A549 (cell line): ENCODE results near the gene KCNMA1. TPM values are rescaled to one million over a fixed set of nuclear protein-coding genes. Genes with fewer than 3 reads are reported as not detected.

ENCODE experiments used
- ATAC-seq, 2 experiments: fragments of 200-7000 bp in 1 of 2; fragments of >200 bp in 1 of 2; cut with Nextera tagmentation in 1 of 2; cut with Tn5 transposase in 1 of 2; 3 replicates each; pipeline versions ENCODE4 v1.8.0 to v1.9.1; 2018 to 2020; ENCODE audit warnings: mild to moderate bottlenecking in 1 of 2, moderate library complexity in 1 of 2
- CTCF ChIA-PET: fragments of 300-600 bp; sonication (Branson Sonifier 250); formaldehyde crosslinking; extraction: SDS; loops from one replicate; lab custom pipeline; 2021; ENCODE audit warnings: antibody characterized with exemption, inconsistent platforms; lab: Yijun Ruan, JAX
- POLR2A ChIA-PET: fragments of 350-600 bp; formaldehyde crosslinking; extraction: SDS; loops from one replicate; lab custom pipeline; 2021; ENCODE audit warnings: antibody characterized with exemption, inconsistent platforms; lab: Yijun Ruan, JAX
- DNase-seq, 2 experiments: peaks; one replicate each; pipeline versions ENCODE4 v3.0.0 to v3.0.0-alpha.2; 2011 to 2016; ENCODE audit warnings: low read depth in 1 of 2, low spot score in 1 of 2
- FAIRE-seq: peaks from 2 replicates; lab custom pipeline; 2011; peaks lifted over from hg19 to GRCh38; lab: Jason Lieb, UNC
- H3K27ac ChIP-seq, 2 experiments: fragments of >200 bp; sonication (Bioruptor Twin); formaldehyde crosslinking; 3 replicates each; pipeline ENCODE4 v1.5.1; 2016 to 2017
- H3K4me1 ChIP-seq: fragments of >200 bp; sonication (Bioruptor Twin); formaldehyde crosslinking; 3 replicates; pipeline ENCODE4 v1.6.1; 2016
- H3K4me2 ChIP-seq: fragments of >200 bp; sonication (Bioruptor Twin); formaldehyde crosslinking; 3 replicates; pipeline ENCODE4 v1.6.1; 2016
- H3K4me3 ChIP-seq: fragments of >200 bp; sonication (Bioruptor Twin); formaldehyde crosslinking; 3 replicates; pipeline ENCODE4 v1.5.1; 2016
- H3K9me3 ChIP-seq: fragments of >200 bp; sonication (Bioruptor Twin); formaldehyde crosslinking; 3 replicates; pipeline ENCODE4 v1.6.1; 2016
- ATOH8 ChIP-seq: fragments of 250-450 bp; sonication (Bioruptor Pico); IDR thresholded peaks from 2 replicates; pipeline ENCODE4 v1.5.0; 2020; ENCODE audit warnings: low read depth, mild to moderate bottlenecking, moderate library complexity
- CBX2 ChIP-seq: fragments of 200-600 bp; sonication (generic); IDR thresholded peaks from 2 replicates; pipeline ENCODE4 v1.6.1; 2016; ENCODE audit warnings: low read depth, mild to moderate bottlenecking, borderline replicate concordance
- CBX8 ChIP-seq: fragments of 200-600 bp; sonication (generic); IDR thresholded peaks from 2 replicates; pipeline ENCODE4 v1.6.1; 2016
- EHMT2 ChIP-seq: fragments of 200-600 bp; sonication (generic); IDR thresholded peaks from 2 replicates; pipeline ENCODE4 v1.6.1; 2016; ENCODE audit warnings: antibody characterized with exemption, low read depth, mild to moderate bottlenecking, moderate library complexity
- EP300 ChIP-seq, 2 experiments: fragments of >200 bp; sonication (Bioruptor Twin); formaldehyde crosslinking; IDR thresholded peaks; 2 replicates in 1 of 2; 3 replicates in 1 of 2; pipeline ENCODE4 v1.6.1; 2016 to 2017
- HMGXB4 ChIP-seq: fragments of 250-450 bp; sonication (Bioruptor Pico); IDR thresholded peaks from 2 replicates; pipeline ENCODE4 v1.5.0; 2021; ENCODE audit warnings: mild to moderate bottlenecking, moderate library complexity, borderline replicate concordance
- HOXA7 ChIP-seq: fragments of 250-450 bp; sonication (Bioruptor Pico); IDR thresholded peaks from 2 replicates; pipeline ENCODE4 v1.5.0; 2020; ENCODE audit warnings: mild to moderate bottlenecking, moderate library complexity
- HOXB5 ChIP-seq: fragments of 250-450 bp; sonication (Bioruptor Pico); IDR thresholded peaks from 2 replicates; pipeline ENCODE4 v1.5.0; 2020; ENCODE audit warnings: mild to moderate bottlenecking, moderate library complexity
- KDM1A ChIP-seq: fragments of 200-600 bp; sonication (generic); IDR thresholded peaks from 2 replicates; pipeline ENCODE4 v1.6.1; 2016; ENCODE audit warnings: low read depth, mild to moderate bottlenecking
- MYC ChIP-seq: IDR thresholded peaks from 2 replicates; pipeline ENCODE4 v1.6.1; 2012; ENCODE audit warnings: mild to moderate bottlenecking, inconsistent platforms, low read length, improper control_type of control experiment, borderline replicate concordance
- NR3C1 ChIP-seq: fragments of >200 bp; sonication (Bioruptor Twin); formaldehyde crosslinking; IDR thresholded peaks from 3 replicates; pipeline ENCODE4 v1.6.1; 2017
- PHF8 ChIP-seq: fragments of 200-600 bp; sonication (generic); IDR thresholded peaks from 2 replicates; pipeline ENCODE4 v1.6.1; 2016; ENCODE audit warnings: low read depth, mild to moderate bottlenecking, antibody characterized with exemption, moderate library complexity, borderline replicate concordance
- RAD21 ChIP-seq, 2 experiments: fragments of >200 bp in 1 of 2; sonication (Bioruptor Twin) in 1 of 2; formaldehyde crosslinking in 1 of 2; IDR thresholded peaks in 1 of 2; conservative IDR thresholded peaks in 1 of 2; 2 replicates in 1 of 2; 3 replicates in 1 of 2; pipeline ENCODE4 v1.6.1; 2012 to 2018; ENCODE audit warnings: inconsistent platforms in 1 of 2
- RARB ChIP-seq: fragments of 250-450 bp; sonication (Bioruptor Pico); IDR thresholded peaks from 2 replicates; pipeline ENCODE4 v1.8.0; 2021; ENCODE audit warnings: mild to moderate bottlenecking, moderate library complexity
- RFX5 ChIP-seq: fragments of 450-650 bp; IDR thresholded peaks from 2 replicates; pipeline ENCODE4 v1.7.1; 2014; ENCODE audit warnings: antibody characterized with exemption, mild to moderate bottlenecking, moderate library complexity
- SREBF2 ChIP-seq: fragments of 450-650 bp; IDR thresholded peaks from 2 replicates; pipeline ENCODE4 v1.6.1; 2014; ENCODE audit warnings: mild to moderate bottlenecking, moderate library complexity
- TFCP2L1 ChIP-seq: fragments of 250-450 bp; sonication (Bioruptor Pico); IDR thresholded peaks from 2 replicates; pipeline ENCODE4 v1.5.0; 2021; ENCODE audit warnings: mild to moderate bottlenecking
- WGBS: methylation state at CpG from one replicate; pipeline ENCODE4 v1.1.6; 2017; ENCODE audit errors: missing lambda C conversion rate; 5-methylcytosine and 5-hydroxymethylcytosine counted together
- polyA plus RNA-seq, 4 experiments: library from polyadenylated mRNA; depleted of rRNA in 3 of 4; stranded (reverse); fragments of >200 nt; fragmentation: RNase III in 1 of 4; extraction: RNeasy Plus Mini Kit Qiagen cat#74134 plus additional on column Dnase treatment in 1 of 4; gene quantifications; 2 replicates in 3 of 4; 3 replicates in 1 of 4; pipeline ENCODE4 v1.2.3, GENCODE V29; 2011 to 2017

Gene KCNMA1
- polyA plus RNA-seq, 2 of the 4 experiments (the other 2 are of a cell fraction), result 14.9 to 30.6 TPM

GRCh38 chr10:76892766-76893479 is 744.7 kb downstream of the KCNMA1 start (continued):
- TF ChIP-seq HMGXB4, result no peak
- no peak for TF ChIP-seq TFCP2L1
- no peak for TF ChIP-seq CBX2

GRCh38 chr10:76887223-76888010 is 750.2 kb downstream of the KCNMA1 start:
- FAIRE-seq, result no peak
- no peak for DNase-seq
- WGBS, result 86% methylated on average over 19 of the region's 19 CpGs
- no peak for ATAC-seq
- Histone ChIP-seq H3K4me1 (no peaks in the 10 kb centered on the region), H3K4me2 (no peak overlapping the region), H3K4me3 (no peak overlapping the region), H3K9me3 (no peaks in the 10 kb centered on the region), H3K27ac (no peak overlapping the region)
- ChIA-PET POLR2A (no interaction called here), CTCF (interaction anchor here (0.9 kb wide), 1 partner anchor 98 kb away, joined by 3 read pairs; no protein-coding TSS in a partner anchor)
- TF ChIP-seq RAD21 (conservative IDR thresholded peaks at IDR 0.05 in 1 of 2, IDR thresholded peaks at IDR 0.05 in 1 of 2) (no peak), ATOH8 (CRISPR knock-in tag) (no peak), NR3C1 (no peak), EP300 (IDR thresholded peaks at IDR 0.05) (no peak), CBX2 (no peak), SREBF2 (no peak)

- Histone ChIP-seq H3K4me1 (no peaks in the 10 kb centered on the region), H3K4me3 (no peak overlapping the region), H3K27ac (no peak overlapping the region), H3K4me2 (no peak overlapping the region), H3K9me3 (no peaks in the 10 kb centered on the region)
- no peak for ATAC-seq
- DNase-seq, result no peak
- CTCF ChIA-PET, result no interaction called here
- POLR2A ChIA-PET, result no interaction called here
- FAIRE-seq, result no peak
- TF ChIP-seq PHF8 (no peak), HOXA7 (no peak), MYC (no peak), EHMT2 (no peak), HMGXB4 (no peak), ATOH8 (CRISPR knock-in tag) (no peak), RFX5 (no peak), KDM1A (no peak), CBX8 (no peak), RARB (CRISPR knock-in tag) (no peak), HOXB5 (CRISPR knock-in tag) (no peak)
- 73% methylated on average over 4 of the region's 4 CpGs for WGBS
These were observed 751.8 kb downstream of the KCNMA1 start for GRCh38 chr10:76885816-76886215.
